ENCODE results near the gene CDH7. TPM values are rescaled to one million over a fixed set of nuclear protein-coding genes. Genes with fewer than 3 reads are reported as not detected.

The CDH7 gene
- total and polyA plus RNA-seq, 7 experiments from 2014 or later: not detected

DNA sequence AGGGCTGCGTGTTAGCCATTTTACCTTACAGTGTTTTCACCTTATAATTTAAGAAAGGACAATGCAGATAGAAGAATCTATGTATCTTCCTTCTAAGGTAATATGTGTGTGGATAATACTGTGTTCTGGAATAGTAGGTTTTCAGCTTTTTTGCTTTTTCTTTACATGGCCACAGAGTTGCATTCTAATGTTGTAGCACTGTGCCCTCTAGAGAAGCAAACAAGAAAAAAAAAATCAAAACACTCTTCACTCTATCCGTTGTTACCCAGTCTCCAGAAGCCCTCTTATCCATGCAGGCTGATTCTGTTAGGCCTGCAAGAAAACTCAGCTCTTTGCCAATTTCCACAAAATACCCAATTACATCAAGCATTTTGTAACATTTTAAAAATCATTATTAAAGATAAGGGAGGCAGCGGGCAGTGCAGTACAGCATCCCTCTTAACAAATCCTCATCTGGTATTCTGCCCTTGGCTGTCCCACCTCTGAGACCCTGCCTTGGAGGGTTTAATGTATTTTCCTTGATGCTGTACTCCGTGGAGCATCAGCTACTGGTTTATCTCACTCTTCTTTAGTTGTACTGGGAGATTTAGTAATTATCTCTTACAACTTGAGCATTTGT is 41.8 kb downstream of the CDH7 start:
- Histone ChIP-seq H3K4me1 (ENCODE audit: control insufficient read depth in 2 of 2, insufficient read depth in 2 of 2, low read length in 2 of 2) (no peaks in the 10 kb centered on the region), H3K27me3 (ENCODE audit: control insufficient read depth in 2 of 2, insufficient read depth in 2 of 2, low read length in 2 of 2) (no peaks in the 10 kb centered on the region), H3K4me3 (ENCODE audit: low read length) (no peak overlapping the region), H3K27ac (ENCODE audit: low read depth, low read length) (no peak overlapping the region), H3K36me3 (ENCODE audit: control insufficient read depth in 2 of 3, insufficient read depth in 3 of 3, low read length in 3 of 3) (no peaks in the 10 kb centered on the region), H3K9me3 (ENCODE audit: control insufficient read depth in 2 of 3, low read length in 3 of 3) (no peaks in the 10 kb centered on the region)
- Mint-ChIP-seq H3K27ac (no peak overlapping the region), H3K27me3 (no peaks in the 10 kb centered on the region), H3K4me3 (no peak overlapping the region), H3K9me3 (peaks cover 0 to 14% (median 6%) of the 10 kb centered on the region in 11 donors), H3K36me3 (no peaks in the 10 kb centered on the region), H3K4me1 (no peaks in the 10 kb centered on the region)
- ChIA-PET POLR2A (no interaction called here), CTCF (no interaction called here)
- intact Hi-C loops (cut with micrococcal nuclease): no loop called here
- DNase-seq (no peak), ATAC-seq (no peak)

DNA sequence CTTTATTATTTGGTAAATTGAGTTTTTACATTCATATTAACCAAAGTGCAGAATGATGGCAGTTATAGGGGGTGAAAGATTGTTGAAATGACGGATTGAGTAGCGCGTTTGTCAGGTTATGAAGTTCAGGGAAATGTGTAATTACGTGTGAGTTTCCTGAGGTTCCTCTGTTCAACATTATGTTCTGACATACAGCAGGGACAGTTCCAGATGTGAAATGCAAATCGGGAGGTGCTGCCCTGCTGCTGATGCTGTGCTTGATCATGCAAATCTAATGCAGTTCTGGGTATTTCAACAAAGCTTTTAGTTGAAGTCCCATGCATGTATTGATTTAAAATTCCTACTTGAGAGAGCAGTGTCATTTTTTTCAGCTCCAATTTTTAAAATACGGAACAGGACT is 57.9 kb downstream of the CDH7 start:
- Mint-ChIP-seq H3K36me3 (no peaks in the 10 kb centered on the region), H3K4me3 (no peak overlapping the region), H3K27ac (no peak overlapping the region), H3K27me3 (no peaks in the 10 kb centered on the region), H3K9me3 (peaks cover 0 to 7% (median 2%) of the 10 kb centered on the region in 11 donors), H3K4me1 (no peaks in the 10 kb centered on the region)
- Histone ChIP-seq H3K9me3 (ENCODE audit: control insufficient read depth in 2 of 3, low read length in 3 of 3) (peaks cover 0 to 3% (median 0%) of the 10 kb centered on the region in 3 experiments), H3K27me3 (ENCODE audit: control insufficient read depth in 2 of 2, insufficient read depth in 2 of 2, low read length in 2 of 2) (no peaks in the 10 kb centered on the region), H3K36me3 (ENCODE audit: control insufficient read depth in 2 of 3, insufficient read depth in 3 of 3, low read length in 3 of 3) (no peaks in the 10 kb centered on the region), H3K4me1 (ENCODE audit: control insufficient read depth in 2 of 2, insufficient read depth in 2 of 2, low read length in 2 of 2) (no peaks in the 10 kb centered on the region), H3K27ac (ENCODE audit: low read depth, low read length) (no peak overlapping the region), H3K4me3 (ENCODE audit: low read length) (no peak overlapping the region)
- ChIA-PET POLR2A (no interaction called here), CTCF (no interaction called here)
- no peak for DNase-seq
- ATAC-seq: no peak
- intact Hi-C loops (cut with micrococcal nuclease): no loop called here

DNA sequence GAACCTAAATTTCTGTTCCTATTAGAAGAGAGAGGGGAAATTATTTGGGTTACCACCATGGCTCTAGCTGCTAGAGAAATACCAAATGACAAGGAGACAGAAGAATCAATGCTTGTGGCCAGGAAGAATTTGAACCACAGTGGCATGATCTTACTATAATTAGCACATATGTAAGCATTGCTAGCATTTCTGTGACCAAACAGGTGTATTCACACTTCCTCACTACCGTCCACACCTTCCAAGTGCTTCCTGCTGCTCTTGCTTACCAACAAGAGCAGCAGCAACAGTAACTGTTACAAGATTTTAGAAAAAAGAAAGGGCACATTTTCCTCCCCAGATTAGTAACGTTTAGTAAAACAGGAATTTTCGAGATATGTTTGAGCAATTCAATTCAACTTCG is 60.5 kb downstream of the CDH7 start:
- intact Hi-C loops (cut with micrococcal nuclease): no loop called here
- DNase-seq (no peak), ATAC-seq (no peak)
- Mint-ChIP-seq H3K36me3 (no peaks in the 10 kb centered on the region), H3K9me3 (peaks cover 0 to 5% (median 0%) of the 10 kb centered on the region in 11 donors), H3K4me1 (no peaks in the 10 kb centered on the region), H3K4me3 (no peak overlapping the region), H3K27ac (no peak overlapping the region), H3K27me3 (no peaks in the 10 kb centered on the region)
- H3K4me3 ChIP-seq (ENCODE audit: low read length): no peak overlapping the region
- ChIA-PET POLR2A (no interaction called here), CTCF (no interaction called here)
- no peaks in the 10 kb centered on the region for H3K4me1 ChIP-seq (ENCODE audit: control insufficient read depth in 2 of 2, insufficient read depth in 2 of 2, low read length in 2 of 2)
- no peaks in the 10 kb centered on the region for H3K27me3 ChIP-seq (ENCODE audit: control insufficient read depth in 2 of 2, insufficient read depth in 2 of 2, low read length in 2 of 2)
- no peak overlapping the region for H3K27ac ChIP-seq (ENCODE audit: low read depth, low read length)
- peaks cover 0 to 3% (median 0%) of the 10 kb centered on the region in 3 experiments for H3K9me3 ChIP-seq (ENCODE audit: control insufficient read depth in 2 of 3, low read length in 3 of 3)
- H3K36me3 ChIP-seq (ENCODE audit: control insufficient read depth in 2 of 3, insufficient read depth in 3 of 3, low read length in 3 of 3): no peaks in the 10 kb centered on the region

DNA sequence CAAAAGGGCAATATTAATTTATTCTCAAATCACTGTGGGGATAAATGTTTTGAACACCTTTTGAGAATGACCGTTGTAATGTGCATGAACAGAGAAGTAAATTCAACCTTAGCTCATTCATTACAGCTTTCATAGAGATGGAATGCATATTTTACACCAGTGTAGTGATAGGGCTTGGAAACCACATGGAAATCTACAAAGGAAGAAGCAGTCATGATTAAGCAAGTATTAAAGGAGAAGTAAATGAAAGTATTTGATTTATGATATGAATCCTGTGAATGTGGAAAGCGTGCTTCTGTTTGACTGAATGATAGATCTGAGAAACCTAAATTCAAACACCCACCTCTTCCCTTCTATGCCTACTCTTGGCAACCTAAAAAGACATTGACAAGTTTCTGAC is 64.7 kb downstream of the CDH7 start:
- ChIA-PET CTCF (no interaction called here), POLR2A (no interaction called here)
- no peaks in the 10 kb centered on the region for H3K4me1 Mint-ChIP-seq
- H3K9me3 Mint-ChIP-seq: peaks cover 0 to 16% (median 3%) of the 10 kb centered on the region in 11 donors
- intact Hi-C loops (cut with micrococcal nuclease): no loop called here
- ATAC-seq (no peak), DNase-seq (no peak)
- Histone ChIP-seq H3K36me3 (ENCODE audit: control insufficient read depth in 2 of 3, insufficient read depth in 3 of 3, low read length in 3 of 3) (no peaks in the 10 kb centered on the region), H3K4me3 (ENCODE audit: low read length) (no peak overlapping the region), H3K27ac (ENCODE audit: low read depth, low read length) (no peak overlapping the region), H3K4me1 (ENCODE audit: control insufficient read depth in 2 of 2, insufficient read depth in 2 of 2, low read length in 2 of 2) (no peaks in the 10 kb centered on the region), H3K27me3 (ENCODE audit: control insufficient read depth in 2 of 2, insufficient read depth in 2 of 2, low read length in 2 of 2) (peaks cover 0 to 3% of the 10 kb centered on the region in 2 donors), H3K9me3 (ENCODE audit: control insufficient read depth in 2 of 3, low read length in 3 of 3) (peaks cover 0 to 3% (median 0%) of the 10 kb centered on the region in 3 experiments)
- H3K36me3 Mint-ChIP-seq: no peaks in the 10 kb centered on the region
- H3K4me3 Mint-ChIP-seq: no peak overlapping the region
- H3K27ac Mint-ChIP-seq: no peak overlapping the region
- H3K27me3 Mint-ChIP-seq: no peaks in the 10 kb centered on the region

DNA sequence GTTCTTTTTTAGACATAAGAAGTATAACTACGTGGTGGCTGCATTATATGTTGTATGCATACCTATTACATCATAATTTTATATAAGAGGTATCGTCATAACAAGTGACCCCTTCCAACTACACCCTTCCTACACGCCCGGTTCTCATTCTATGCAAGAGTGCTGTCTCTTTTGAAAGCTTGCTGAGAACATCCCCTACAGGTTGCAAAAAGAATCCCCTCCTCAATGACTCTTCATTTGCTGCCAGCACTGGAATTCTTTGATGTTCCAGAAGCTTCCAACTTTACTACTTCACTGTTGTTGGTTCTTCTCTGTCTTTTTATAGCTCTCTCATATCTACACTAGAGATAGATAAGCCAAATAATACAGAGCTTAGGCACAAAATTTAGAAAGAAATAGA is 66.4 kb downstream of the CDH7 start:
- intact Hi-C loops (cut with micrococcal nuclease): no loop called here
- H3K4me3 ChIP-seq (ENCODE audit: low read length): no peak overlapping the region
- no peak overlapping the region for H3K4me3 Mint-ChIP-seq
- DNase-seq (no peak), ATAC-seq (no peak)
- H3K4me1 Mint-ChIP-seq: no peaks in the 10 kb centered on the region
- CTCF ChIA-PET: no interaction called here
- no peak overlapping the region for H3K27ac Mint-ChIP-seq
- H3K36me3 Mint-ChIP-seq: no peaks in the 10 kb centered on the region
- H3K27me3 ChIP-seq (ENCODE audit: control insufficient read depth in 2 of 2, insufficient read depth in 2 of 2, low read length in 2 of 2): peaks cover 0 to 3% of the 10 kb centered on the region in 2 donors
- POLR2A ChIA-PET: no interaction called here
- H3K9me3 Mint-ChIP-seq: peaks cover 0 to 16% (median 0%) of the 10 kb centered on the region in 11 donors
- H3K27ac ChIP-seq (ENCODE audit: low read depth, low read length): no peak overlapping the region
- no peaks in the 10 kb centered on the region for H3K9me3 ChIP-seq (ENCODE audit: control insufficient read depth in 2 of 3, low read length in 3 of 3)
- H3K36me3 ChIP-seq (ENCODE audit: control insufficient read depth in 2 of 3, insufficient read depth in 3 of 3, low read length in 3 of 3): no peaks in the 10 kb centered on the region
- H3K27me3 Mint-ChIP-seq: no peaks in the 10 kb centered on the region
- no peaks in the 10 kb centered on the region for H3K4me1 ChIP-seq (ENCODE audit: control insufficient read depth in 2 of 2, insufficient read depth in 2 of 2, low read length in 2 of 2)

DNA sequence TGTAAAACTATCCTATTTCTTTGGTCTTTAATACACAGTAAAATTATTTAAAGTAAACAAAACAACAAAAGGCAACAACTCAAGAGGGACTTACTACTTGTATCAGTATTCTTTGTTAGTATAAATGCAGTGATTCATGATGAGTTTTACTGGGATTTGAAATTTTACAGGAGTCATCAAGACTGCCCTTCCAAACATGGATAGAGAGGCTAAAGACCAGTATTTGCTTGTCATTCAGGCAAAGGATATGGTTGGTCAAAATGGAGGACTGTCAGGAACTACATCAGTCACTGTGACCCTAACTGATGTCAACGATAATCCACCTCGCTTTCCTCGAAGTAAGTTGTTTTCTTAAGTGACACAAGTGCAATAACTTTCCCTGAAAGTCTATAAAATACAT is 71.1 kb downstream of the CDH7 start:
- H3K9me3 Mint-ChIP-seq: peaks cover 0 to 12% (median 0%) of the 10 kb centered on the region in 11 donors
- Histone ChIP-seq H3K36me3 (ENCODE audit: control insufficient read depth in 2 of 3, insufficient read depth in 3 of 3, low read length in 3 of 3) (no peaks in the 10 kb centered on the region), H3K4me3 (ENCODE audit: low read length) (no peak overlapping the region), H3K27me3 (ENCODE audit: control insufficient read depth in 2 of 2, insufficient read depth in 2 of 2, low read length in 2 of 2) (peaks cover 0 to 3% of the 10 kb centered on the region in 2 donors), H3K27ac (ENCODE audit: low read depth, low read length) (no peak overlapping the region), H3K9me3 (ENCODE audit: control insufficient read depth in 2 of 3, low read length in 3 of 3) (no peaks in the 10 kb centered on the region), H3K4me1 (ENCODE audit: control insufficient read depth in 2 of 2, insufficient read depth in 2 of 2, low read length in 2 of 2) (no peaks in the 10 kb centered on the region)
- ATAC-seq: no peak
- no peaks in the 10 kb centered on the region for H3K27me3 Mint-ChIP-seq
- H3K4me3 Mint-ChIP-seq: no peak overlapping the region
- intact Hi-C loops (cut with micrococcal nuclease): no loop called here
- no peaks in the 10 kb centered on the region for H3K36me3 Mint-ChIP-seq
- POLR2A ChIA-PET: no interaction called here
- DNase-seq: no peak
- CTCF ChIA-PET: no interaction called here
- H3K27ac Mint-ChIP-seq: no peak overlapping the region
- H3K4me1 Mint-ChIP-seq: no peaks in the 10 kb centered on the region

DNA sequence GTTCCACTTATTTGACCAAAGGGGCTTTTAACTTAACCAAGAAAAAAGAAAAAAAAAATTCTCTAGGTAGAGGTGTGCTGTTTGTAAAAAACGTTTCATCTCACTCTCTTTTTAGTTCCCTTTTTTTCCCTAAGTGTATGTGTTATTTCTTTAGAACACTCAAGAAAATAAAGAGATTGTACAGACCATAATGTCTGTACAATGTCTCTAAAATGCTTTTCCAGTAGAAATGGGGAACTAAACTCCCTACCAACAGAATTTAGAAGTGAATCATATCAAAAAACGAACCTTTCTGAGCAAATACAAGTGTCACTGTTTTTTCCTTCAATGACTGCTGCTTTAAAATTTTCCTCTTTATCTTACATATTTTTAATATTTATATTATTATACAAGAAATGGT is 72.0 kb downstream of the CDH7 start:
- ChIA-PET POLR2A (no interaction called here), CTCF (no interaction called here)
- H3K27ac ChIP-seq (ENCODE audit: low read depth, low read length): no peak overlapping the region
- Mint-ChIP-seq H3K9me3 (peaks cover 0 to 7% (median 0%) of the 10 kb centered on the region in 11 donors), H3K27ac (no peak overlapping the region), H3K36me3 (no peaks in the 10 kb centered on the region), H3K27me3 (no peaks in the 10 kb centered on the region), H3K4me1 (no peaks in the 10 kb centered on the region), H3K4me3 (no peak overlapping the region)
- ATAC-seq (no peak), DNase-seq (no peak)
- no peaks in the 10 kb centered on the region for H3K4me1 ChIP-seq (ENCODE audit: control insufficient read depth in 2 of 2, insufficient read depth in 2 of 2, low read length in 2 of 2)
- intact Hi-C loops (cut with micrococcal nuclease): no loop called here
- H3K4me3 ChIP-seq (ENCODE audit: low read length): no peak overlapping the region
- H3K27me3 ChIP-seq (ENCODE audit: control insufficient read depth in 2 of 2, insufficient read depth in 2 of 2, low read length in 2 of 2): peaks cover 0 to 3% of the 10 kb centered on the region in 2 donors
- H3K36me3 ChIP-seq (ENCODE audit: control insufficient read depth in 2 of 3, insufficient read depth in 3 of 3, low read length in 3 of 3): no peaks in the 10 kb centered on the region
- no peaks in the 10 kb centered on the region for H3K9me3 ChIP-seq (ENCODE audit: control insufficient read depth in 2 of 3, low read length in 3 of 3)

All from naive thymus-derived CD4-positive, alpha-beta T cell (primary cell).